Non-pigmented ciliary epithelial cell (primary cell): ENCODE results near the gene TMEM108.

Experiments used
- DNase-seq: peaks from one replicate; pipeline ENCODE4 v3.0.0-alpha.2; 2010; ENCODE audit warnings: low read depth

The TMEM108 gene

DNA sequence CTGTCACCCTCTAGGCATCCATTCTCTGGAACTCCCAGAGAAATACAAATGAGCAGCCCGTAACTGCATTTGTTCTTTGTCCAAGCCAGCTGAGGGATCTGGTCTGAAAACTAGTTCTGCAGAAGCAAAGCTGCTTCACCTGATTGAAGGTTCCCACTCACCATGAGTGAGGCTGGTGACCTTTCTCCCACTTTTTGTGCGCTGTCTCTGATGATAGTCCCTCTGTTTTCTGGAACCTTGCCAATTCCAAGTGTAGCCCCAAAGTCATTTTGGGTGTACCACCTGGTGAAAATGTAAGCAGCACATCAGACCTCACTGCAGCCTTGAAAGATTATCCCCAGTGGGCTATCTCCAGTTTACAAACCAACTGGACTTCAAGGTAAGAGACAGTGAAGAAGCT, 322.3 kb downstream of the TMEM108 start:
- DNase-seq, result no peak

DNA sequence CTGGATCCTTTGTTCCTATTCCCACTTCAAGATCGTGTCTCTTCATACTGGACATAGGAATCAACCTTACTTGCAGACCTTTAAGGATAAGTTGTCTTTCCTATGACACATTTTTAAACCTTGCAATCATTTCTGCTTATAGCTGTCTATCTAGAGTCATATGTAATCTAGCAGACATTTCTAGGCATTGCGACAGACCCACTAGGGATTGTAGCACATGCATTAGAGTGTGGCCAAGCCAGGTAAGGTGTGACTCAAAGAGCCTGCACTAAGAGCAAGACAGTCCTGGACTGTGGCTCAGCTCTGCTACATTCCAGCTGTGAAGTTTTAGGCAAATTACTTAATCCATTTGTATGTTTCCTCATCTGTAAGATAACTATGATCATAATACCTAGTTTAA, 322.8 kb downstream of the TMEM108 start:
- DNase-seq, result no peak

DNA sequence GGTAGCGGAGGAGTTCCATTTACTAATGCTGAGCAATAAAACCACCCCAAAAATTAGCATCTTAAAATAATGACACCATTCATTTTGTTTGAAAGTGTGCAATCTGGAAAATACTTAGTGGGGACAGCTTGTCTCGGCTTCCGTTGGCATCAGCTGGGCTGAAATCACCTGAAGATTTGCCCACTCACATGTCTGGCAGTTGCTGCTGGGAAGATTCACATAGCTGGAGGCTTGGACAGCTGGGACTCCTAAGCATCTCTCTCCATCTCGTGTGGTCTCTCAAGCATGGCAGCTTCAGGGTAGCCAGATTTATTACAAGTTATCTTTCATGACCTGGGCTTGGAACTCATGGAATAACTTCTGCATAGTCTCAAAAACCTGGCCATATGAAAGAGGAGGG, 323.2 kb downstream of the TMEM108 start:
- no peak for DNase-seq

- DNase-seq, result no peak
These were observed 324.3 kb downstream of the TMEM108 start for GRCh38 chr3:133362539-133362938.

GRCh38 chr3:133364704-133365103, 326.5 kb downstream of the TMEM108 start:
- DNase-seq, result no peak

- DNase-seq, result no peak
These were observed 328.7 kb downstream of the TMEM108 start for GRCh38 chr3:133366921-133367320.

DNA sequence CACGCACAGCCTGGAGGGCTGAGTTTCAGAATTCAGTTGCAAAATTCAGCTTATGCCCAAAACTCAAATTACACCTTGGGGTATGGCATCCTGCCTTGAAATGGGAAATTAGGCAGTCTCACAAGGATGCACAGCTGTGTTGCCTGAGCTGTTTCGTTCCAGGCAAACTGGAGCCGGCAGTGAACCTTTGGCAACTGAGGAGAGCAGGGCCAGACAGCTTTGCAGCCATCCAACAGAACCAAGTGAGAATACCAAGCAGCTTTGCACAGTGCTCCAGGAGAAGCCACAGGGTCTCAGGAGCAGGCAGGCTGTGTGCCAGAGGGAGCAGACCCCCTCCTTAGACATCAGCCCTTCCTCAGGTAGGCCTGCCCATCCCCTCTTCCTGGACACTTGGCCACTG, 329.2 kb downstream of the TMEM108 start:
- DNase-seq, result no peak

DNA sequence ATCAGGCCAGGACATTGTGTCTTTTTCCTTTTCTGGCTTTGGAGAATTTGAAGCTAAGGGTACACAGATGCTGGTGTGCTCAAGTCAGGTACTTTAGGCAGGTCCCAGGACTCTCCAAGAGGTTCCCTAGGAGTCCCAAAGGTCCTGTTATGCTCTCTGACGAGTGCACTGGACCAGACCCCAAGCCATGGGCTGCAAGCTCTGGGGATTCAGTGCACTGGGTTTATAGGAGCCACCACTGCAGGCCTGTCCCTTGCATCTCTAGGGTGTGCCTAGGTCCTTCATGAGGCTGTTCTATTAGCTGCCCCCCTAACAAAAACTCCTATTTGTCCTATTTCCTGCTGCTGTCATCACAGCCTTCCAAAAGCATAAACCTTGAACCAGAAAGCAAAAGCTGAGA, 329.8 kb downstream of the TMEM108 start:
- DNase-seq, result no peak

DNA sequence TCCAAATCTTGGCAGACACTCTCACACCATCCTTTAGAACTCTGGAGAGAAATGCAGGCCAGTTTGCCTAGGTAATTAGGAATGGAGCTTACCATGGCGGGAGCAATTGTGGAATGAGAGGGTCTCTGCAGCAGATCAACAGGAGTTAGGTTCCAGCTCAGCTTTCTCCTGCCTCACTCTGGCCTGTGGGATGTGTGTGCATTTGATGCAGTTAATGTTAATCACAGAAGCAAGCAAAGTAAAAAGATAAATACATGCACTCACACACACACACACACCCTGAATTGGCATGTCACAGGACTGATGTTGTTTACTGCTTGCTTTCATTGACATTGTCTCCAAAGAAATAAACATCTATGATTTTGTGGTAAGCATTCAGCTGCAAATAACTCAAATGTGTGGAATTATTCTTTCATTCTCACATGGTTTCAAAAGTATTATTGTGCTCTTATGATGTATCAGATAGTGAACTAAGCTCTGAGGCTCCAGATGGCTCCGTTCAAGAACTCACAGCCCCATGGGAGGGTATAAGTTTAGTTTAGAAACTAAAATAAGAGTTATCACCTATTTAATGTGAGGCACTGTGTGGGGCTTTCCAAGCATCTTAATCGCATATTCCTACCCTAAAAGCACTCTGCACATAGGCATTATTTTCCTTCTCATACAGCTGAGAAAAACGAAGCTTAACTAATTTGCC, 330.3 kb downstream of the TMEM108 start:
- no peak for DNase-seq

DNA sequence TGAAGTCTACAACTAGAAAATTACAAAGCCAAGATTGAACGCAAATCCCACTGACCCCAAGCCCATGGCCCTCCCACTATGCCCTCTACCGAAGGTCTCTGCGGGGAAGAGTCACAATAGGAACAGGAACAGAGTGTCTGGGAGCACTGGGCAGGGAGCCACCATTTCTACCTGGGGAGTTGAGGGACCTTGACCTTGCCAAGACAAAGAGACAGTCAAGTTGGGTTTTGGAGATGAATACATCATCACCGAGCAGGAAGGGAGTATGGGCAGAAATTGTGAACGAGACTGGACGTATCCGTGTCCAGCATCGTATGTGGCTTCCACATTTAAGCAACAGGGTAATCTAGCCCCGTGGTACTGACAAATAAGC, 330.9 kb downstream of the TMEM108 start:
- DNase-seq, result no peak

DNA sequence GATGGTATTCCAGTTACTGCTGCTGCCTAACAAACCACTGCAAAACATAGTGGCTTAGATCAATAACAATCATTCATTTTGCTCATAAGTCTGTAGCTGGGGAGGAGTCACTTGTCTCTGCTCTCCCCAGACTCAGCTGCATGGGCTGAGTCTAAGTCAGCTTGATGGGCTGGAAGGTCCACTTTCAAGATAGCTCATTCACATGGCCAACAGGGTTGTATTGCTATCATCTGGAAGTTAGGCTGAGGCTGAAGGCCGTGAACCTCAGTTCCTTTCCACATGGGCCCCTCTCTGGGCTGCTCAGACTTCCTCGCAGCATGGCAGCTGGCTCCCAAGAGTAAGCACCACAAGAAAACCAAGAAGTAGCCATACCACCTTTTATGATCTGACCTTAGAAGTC, 333.0 kb downstream of the TMEM108 start:
- no peak for DNase-seq

DNA sequence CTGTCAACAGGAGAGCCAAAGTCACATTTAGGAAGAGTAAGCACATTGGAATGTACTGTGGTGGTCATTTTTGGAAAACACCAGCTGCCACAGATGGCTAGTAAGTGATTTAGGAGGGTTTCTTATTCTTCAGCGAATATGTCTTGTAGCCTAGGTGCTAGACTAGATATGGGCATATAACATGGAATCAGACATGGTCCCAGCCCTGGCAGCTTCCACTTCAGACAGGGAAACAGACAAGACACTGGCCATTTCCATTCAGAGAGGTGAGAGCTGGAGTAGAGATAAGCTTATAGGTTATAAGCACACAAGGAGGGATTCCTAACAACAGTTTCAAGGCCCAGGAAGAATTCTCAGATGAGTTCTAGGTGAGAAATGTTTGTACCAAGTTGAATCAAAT, 333.5 kb downstream of the TMEM108 start:
- no peak for DNase-seq

DNA sequence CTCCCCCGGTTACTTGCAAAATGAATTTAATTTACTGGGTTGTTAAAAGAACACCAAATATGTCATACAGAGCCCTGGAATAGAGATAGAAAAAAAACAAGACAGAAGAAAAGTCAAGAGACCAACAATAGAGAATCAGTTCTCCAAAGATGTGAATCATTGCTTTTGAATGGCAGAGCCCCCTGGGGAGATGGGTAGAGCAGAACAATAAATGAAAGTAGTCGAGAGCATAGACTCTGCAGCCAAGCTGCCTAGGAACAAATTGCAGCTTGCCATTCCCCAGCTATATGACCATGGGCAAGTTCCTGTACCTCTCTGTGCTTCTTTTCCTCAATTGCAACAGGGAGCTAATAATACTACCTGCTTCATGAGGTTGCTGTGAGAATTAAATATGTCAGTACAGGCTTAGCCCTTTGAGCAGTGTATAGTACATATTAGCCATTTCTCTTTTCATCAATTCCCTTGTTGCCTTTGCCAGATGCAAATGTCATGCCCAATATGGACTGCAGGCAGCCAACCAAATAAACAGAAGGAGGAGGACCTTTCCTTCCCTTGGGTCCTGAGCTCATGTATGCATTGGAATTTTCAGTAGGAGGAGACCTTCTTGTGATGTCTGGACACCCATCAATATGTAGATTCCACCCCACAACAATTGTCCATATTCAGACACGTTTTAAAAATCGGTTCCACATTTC, 336.7 kb downstream of the TMEM108 start:
- DNase-seq, result no peak

DNA sequence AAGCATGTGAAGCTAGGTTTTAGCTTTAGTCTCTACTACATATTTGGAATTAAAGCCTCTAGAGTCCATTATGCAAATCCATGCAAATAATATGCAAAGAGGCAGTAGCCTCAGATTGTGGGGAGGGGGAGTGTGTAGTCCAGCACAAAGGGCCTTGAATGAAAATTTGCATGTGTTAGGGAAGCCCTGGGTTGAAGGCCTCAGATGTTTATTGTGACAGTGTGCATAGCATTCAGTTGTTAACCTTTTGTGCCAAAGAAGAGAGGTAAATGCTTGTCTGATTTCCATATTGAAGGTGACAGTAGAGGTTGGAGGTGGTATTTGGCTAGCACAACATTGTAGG, 337.2 kb downstream of the TMEM108 start:
- DNase-seq, result no peak

DNA sequence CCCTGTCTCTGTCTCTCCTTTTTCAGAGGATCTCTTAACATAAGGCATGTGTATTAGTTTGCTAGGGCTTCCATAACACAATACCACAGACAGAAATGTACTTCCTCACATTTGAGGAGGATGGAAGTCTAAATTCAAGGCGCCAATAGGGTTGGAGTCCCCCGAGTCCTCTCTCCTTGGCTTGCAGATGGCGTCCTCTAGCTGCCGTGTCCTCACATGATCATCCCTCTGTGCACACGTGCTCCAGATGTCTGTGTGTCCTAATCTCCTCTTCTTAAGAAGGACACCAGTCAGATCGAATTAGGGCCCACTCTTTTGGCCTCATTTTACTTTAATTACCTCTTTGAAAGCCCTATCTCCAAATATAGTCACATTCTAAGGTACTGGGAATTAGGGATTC, 338.6 kb downstream of the TMEM108 start:
- DNase-seq, result no peak

DNA sequence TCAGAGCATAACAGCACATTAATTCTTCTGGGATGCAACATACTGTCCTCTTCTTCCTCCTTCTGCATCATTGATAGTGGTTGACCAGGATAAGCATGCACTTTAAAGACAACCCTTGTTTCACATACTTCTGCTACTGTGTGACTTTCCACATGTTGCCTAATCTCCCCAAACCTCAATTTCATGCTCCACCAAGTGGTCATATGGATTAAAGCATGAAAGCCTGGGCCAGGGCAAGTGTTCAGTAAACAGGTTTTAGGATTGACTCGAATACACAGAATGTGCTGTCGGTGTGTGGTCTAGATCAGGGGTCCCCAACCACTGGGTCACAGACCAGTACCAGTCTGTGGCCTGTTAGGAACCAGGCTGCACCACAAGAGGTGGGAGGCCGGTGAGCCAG, 339.2 kb downstream of the TMEM108 start:
- DNase-seq, result peak; percentile 22

DNA sequence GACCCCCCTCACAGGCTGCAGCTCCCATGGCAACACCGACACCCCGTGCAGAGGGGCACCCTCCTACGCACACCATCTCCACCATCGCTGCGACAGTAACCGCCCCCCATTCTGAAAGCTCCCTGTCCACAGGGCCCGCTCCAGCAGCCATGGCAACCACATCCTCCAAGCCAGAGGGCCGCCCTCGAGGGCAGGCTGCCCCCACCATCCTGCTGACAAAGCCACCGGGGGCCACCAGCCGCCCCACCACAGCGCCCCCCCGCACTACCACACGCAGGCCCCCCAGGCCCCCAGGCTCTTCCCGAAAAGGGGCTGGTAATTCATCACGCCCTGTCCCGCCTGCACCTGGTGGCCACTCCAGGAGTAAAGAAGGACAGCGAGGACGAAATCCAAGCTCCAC, 341.7 kb downstream of the TMEM108 start:
- DNase-seq, result no peak

GRCh38 chr3:133380481-133381225, 342.5 kb downstream of the TMEM108 start:
- DNase-seq, result no peak

GRCh38 chr3:133381346-133382109, 343.3 kb downstream of the TMEM108 start:
- DNase-seq, result no peak

GRCh38 chr3:133383175-133383574, 345.0 kb downstream of the TMEM108 start:
- no peak for DNase-seq

- DNase-seq, result no peak
These were observed 345.6 kb downstream of the TMEM108 start for GRCh38 chr3:133383741-133384140.

GRCh38 chr3:133384331-133385027, 346.3 kb downstream of the TMEM108 start:
- DNase-seq, result peak; percentile 24
